ENCODE data around the gene DOCK3. TPM values are rescaled to one million over a fixed set of nuclear protein-coding genes. Genes with fewer than 3 reads are reported as not detected.

Gene DOCK3
- total RNA-seq, 1 experiment from 2014 or later = 8.3 TPM

DNA sequence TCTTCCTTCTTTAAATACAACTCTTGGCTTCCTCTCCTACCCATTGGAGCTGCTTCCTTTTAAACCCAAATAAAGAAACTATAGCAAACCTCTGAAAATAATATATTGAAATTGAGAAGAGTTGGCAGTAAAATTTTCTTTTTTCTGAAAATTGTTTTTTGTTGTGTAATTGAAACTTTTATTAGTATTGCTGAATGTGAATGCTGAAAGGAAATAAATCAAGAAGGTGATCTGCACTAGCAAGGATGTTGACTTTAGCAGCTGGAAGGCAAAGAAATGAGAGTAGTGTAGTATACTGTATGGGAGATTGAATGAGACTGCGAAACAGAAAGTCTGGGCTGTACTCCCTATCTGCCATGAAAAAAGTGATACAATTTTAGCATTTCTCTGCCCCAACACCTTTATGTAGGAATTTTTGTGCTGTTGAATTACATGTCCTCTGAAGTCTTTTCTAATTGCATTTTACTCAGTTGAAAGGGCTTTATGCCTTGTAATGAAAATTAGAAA is 166.3 kb downstream of the DOCK3 start:
- no peak overlapping the region for H2BK20ac ChIP-seq (ENCODE audit: low read depth, low read length, poor library complexity, severe bottlenecking)
- no peaks in the 10 kb centered on the region for H3K9me3 ChIP-seq (ENCODE audit: control insufficient read depth, low read depth, low read length)
- no peak overlapping the region for H3K9ac ChIP-seq (ENCODE audit: extremely low read depth, insufficient read length, low read length)
- WGBS (ENCODE audit: extremely low coverage, insufficient read length, low lambda C conversion rate) = no CpG with 5 or more reads among the region's 1 CpG
- H3K23me2 ChIP-seq (ENCODE audit: insufficient read length, low read depth, low read length, poor library complexity, severe bottlenecking) = no peaks in the 10 kb centered on the region
- H3K9me3 Mint-ChIP-seq = peaks cover 9 to 10% of the 10 kb centered on the region in 2 experiments
- H3K27ac Mint-ChIP-seq = no peak overlapping the region
- no peak overlapping the region for H2BK15ac ChIP-seq (ENCODE audit: low read depth, low read length)
- H4K20me1 ChIP-seq (ENCODE audit: control insufficient read depth, insufficient read depth, insufficient read length) = no peaks in the 10 kb centered on the region
- H3K79me2 ChIP-seq (ENCODE audit: insufficient read depth, low read length) = no peaks in the 10 kb centered on the region
- H3T11ph ChIP-seq (ENCODE audit: low read length) = no peak overlapping the region
- no peak overlapping the region for H3K14ac ChIP-seq (ENCODE audit: insufficient read depth, low read length)
- no peak overlapping the region for H3K23ac ChIP-seq (ENCODE audit: insufficient read length, low read depth, low read length)
- no peak overlapping the region for H3K4me2 ChIP-seq (ENCODE audit: insufficient read depth, insufficient read length, low read length)
- H2BK120ac ChIP-seq (ENCODE audit: low read depth, low read length, poor library complexity, severe bottlenecking) = no peak overlapping the region
- no peak overlapping the region for H2AFZ ChIP-seq (ENCODE audit: low read length)
- no peaks in the 10 kb centered on the region; the same call in 1 of the 2 replicates for H3K4me1 ChIP-seq (ENCODE audit: insufficient read depth, low read length)
- H2BK5ac ChIP-seq (ENCODE audit: insufficient read length, low read length) = no peak overlapping the region
- peaks cover 35 to 37% of the 10 kb centered on the region in 2 experiments for H3K4me1 Mint-ChIP-seq
- DNase-seq = no peak
- no peak overlapping the region for H4K91ac ChIP-seq (ENCODE audit: insufficient read length, low read depth, low read length)
- H2AK5ac ChIP-seq (ENCODE audit: insufficient read length, low read length) = no peak overlapping the region
- no peaks in the 10 kb centered on the region for H3K27me3 Mint-ChIP-seq (ENCODE audit: low read depth)
- H3K4me3 Mint-ChIP-seq = no peak overlapping the region
- H3K79me1 ChIP-seq (ENCODE audit: insufficient read depth, low read depth, low read length, poor library complexity, severe bottlenecking) = no peaks in the 10 kb centered on the region
- H4K8ac ChIP-seq (replicated peaks; ENCODE audit: insufficient read length, low read depth, low read length) = no peak overlapping the region
- TF ChIP-seq, protein P1, sequence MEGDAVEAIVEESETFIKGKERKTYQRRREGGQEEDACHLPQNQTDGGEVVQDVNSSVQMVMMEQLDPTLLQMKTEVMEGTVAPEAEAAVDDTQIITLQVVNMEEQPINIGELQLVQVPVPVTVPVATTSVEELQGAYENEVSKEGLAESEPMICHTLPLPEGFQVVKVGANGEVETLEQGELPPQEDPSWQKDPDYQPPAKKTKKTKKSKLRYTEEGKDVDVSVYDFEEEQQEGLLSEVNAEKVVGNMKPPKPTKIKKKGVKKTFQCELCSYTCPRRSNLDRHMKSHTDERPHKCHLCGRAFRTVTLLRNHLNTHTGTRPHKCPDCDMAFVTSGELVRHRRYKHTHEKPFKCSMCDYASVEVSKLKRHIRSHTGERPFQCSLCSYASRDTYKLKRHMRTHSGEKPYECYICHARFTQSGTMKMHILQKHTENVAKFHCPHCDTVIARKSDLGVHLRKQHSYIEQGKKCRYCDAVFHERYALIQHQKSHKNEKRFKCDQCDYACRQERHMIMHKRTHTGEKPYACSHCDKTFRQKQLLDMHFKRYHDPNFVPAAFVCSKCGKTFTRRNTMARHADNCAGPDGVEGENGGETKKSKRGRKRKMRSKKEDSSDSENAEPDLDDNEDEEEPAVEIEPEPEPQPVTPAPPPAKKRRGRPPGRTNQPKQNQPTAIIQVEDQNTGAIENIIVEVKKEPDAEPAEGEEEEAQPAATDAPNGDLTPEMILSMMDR (conservative IDR thresholded peaks at IDR 0.05) = no peak
- peaks cover 6 to 17% (median 14%) of the 10 kb centered on the region in 3 experiments for H3K36me3 Mint-ChIP-seq (ENCODE audit: insufficient read depth in 1 of 3, low read depth in 3 of 3)
- H3K27ac ChIP-seq (ENCODE audit: insufficient read length, low read depth, low read length) = no peak overlapping the region
- H3K4ac ChIP-seq (ENCODE audit: low read depth, low read length) = no peak overlapping the region
- H2BK12ac ChIP-seq (ENCODE audit: insufficient read length, low read depth, low read length) = no peak overlapping the region
- H3K27me3 ChIP-seq (ENCODE audit: insufficient read depth, low read length) = no peaks in the 10 kb centered on the region
- no peak overlapping the region for H3K56ac ChIP-seq (ENCODE audit: insufficient read length, low read depth, low read length)
- no peak overlapping the region for H4K5ac ChIP-seq (ENCODE audit: insufficient read length, low read depth, low read length)
- no peak overlapping the region for H3K18ac ChIP-seq (ENCODE audit: insufficient read length, low read depth, low read length)

Data from H9 (cell line).